GM06990 (cell line): ENCODE results near the gene NYAP2.

ENCODE experiments used
- DNase-seq: peaks from one replicate; pipeline ENCODE4 v3.0.0-alpha.2; 2011; ENCODE audit not compliant: insufficient read length; ENCODE audit errors: extremely low read depth
- H3K27me3 ChIP-seq: replicated peaks from 2 replicates; pipeline ENCODE4 v1.6.0; 2011; ENCODE audit warnings: low read length; ENCODE audit not compliant: control insufficient read depth, insufficient read depth
- H3K36me3 ChIP-seq: 2 replicates; pipeline ENCODE4 v1.5.1; 2011; ENCODE audit warnings: low read length; ENCODE audit not compliant: control insufficient read depth, insufficient read depth
- H3K4me3 ChIP-seq: replicated peaks from 2 replicates; pipeline ENCODE4 v1.5.1; 2011; ENCODE audit warnings: low read depth, mild to moderate bottlenecking, control low read depth, low read length
- TF ChIP-seq, protein P1 (sequence below): IDR thresholded peaks from 2 replicates; pipeline ENCODE4 v1.5.1; 2011; ENCODE audit warnings: low read length, control low read depth, mild to moderate bottlenecking, inconsistent platforms; ENCODE audit not compliant: insufficient read depth, poor library complexity, severe bottlenecking

Gene NYAP2

GRCh38 chr2:225637259-225637658 lies 237.7 kb downstream of the NYAP2 start:
- H3K36me3 ChIP-seq: no peaks in the 10 kb centered on the region
- no peak overlapping the region for H3K4me3 ChIP-seq
- no peaks in the 10 kb centered on the region for H3K27me3 ChIP-seq
- DNase-seq: no peak
- TF ChIP-seq, protein P1, sequence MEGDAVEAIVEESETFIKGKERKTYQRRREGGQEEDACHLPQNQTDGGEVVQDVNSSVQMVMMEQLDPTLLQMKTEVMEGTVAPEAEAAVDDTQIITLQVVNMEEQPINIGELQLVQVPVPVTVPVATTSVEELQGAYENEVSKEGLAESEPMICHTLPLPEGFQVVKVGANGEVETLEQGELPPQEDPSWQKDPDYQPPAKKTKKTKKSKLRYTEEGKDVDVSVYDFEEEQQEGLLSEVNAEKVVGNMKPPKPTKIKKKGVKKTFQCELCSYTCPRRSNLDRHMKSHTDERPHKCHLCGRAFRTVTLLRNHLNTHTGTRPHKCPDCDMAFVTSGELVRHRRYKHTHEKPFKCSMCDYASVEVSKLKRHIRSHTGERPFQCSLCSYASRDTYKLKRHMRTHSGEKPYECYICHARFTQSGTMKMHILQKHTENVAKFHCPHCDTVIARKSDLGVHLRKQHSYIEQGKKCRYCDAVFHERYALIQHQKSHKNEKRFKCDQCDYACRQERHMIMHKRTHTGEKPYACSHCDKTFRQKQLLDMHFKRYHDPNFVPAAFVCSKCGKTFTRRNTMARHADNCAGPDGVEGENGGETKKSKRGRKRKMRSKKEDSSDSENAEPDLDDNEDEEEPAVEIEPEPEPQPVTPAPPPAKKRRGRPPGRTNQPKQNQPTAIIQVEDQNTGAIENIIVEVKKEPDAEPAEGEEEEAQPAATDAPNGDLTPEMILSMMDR: no peak

- Histone ChIP-seq H3K36me3 (no peaks in the 10 kb centered on the region), H3K27me3 (no peaks in the 10 kb centered on the region), H3K4me3 (no peak overlapping the region)
- no peak for DNase-seq
- TF ChIP-seq, protein P1: no peak
Observed at GRCh38 chr2:225640550-225640949, 241.0 kb downstream of the NYAP2 start.

DNA sequence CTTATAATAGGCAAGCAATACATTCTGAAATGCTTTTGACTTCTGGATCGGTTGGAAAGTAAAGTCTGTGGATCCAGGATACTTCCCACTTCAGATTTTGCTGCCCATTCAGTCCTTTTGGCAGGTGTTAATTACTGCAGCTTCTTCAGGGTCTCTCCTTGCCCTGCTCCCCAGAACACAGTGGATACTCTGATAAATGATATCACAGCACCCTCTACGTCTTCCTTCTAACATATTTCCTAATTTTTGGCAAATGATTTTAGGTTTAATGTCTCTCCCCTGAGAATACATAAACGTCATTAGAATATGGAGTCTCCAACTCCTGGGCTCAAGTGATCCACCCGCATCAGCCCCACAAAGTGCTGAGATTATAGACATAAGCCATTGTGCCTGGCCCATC lies 249.8 kb downstream of the NYAP2 start:
- TF ChIP-seq, protein P1: no peak

GRCh38 chr2:225650041-225650440 lies 250.5 kb downstream of the NYAP2 start:
- DNase-seq: no peak
- TF ChIP-seq, protein P1: no peak
- Histone ChIP-seq H3K36me3 (no peaks in the 10 kb centered on the region), H3K27me3 (no peaks in the 10 kb centered on the region), H3K4me3 (no peak overlapping the region)

More for the DNA sequence above, 249.8 kb downstream of the NYAP2 start:
- H3K4me3 ChIP-seq: no peak overlapping the region
- no peaks in the 10 kb centered on the region for H3K27me3 ChIP-seq
- no peak for DNase-seq
- H3K36me3 ChIP-seq: no peaks in the 10 kb centered on the region

GRCh38 chr2:225660262-225661131 lies 261.0 kb downstream of the NYAP2 start:
- H3K36me3 ChIP-seq: no peaks in the 10 kb centered on the region
- TF ChIP-seq, protein P1: peak; percentile 84
- no peak for DNase-seq
- no peaks in the 10 kb centered on the region for H3K27me3 ChIP-seq
- H3K4me3 ChIP-seq: no peak overlapping the region
